ENCODE results near the gene EPS8L1.

The EPS8L1 gene

DNA sequence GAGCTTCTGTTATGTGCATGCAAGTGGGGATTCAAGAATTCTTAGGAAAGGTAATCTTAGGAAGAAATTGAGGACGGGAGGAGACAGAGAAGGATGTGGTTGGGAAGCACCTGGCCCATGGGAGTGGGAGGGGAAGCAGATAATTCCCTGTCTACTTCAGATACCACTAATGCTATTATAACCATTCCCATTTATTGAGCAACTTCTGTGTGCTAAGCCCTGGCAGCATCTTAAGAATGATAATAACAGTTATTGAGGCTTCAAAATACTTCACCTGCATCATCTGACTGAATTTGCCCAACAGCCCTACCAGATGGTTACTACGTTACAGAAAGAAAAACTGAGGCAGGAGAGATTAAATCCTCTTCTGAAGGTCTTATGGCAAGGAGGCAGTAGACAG lies 1.4 kb downstream of the EPS8L1 start:
- no peak for DNase-seq (ENCODE audit: low read depth)
- no peak overlapping the region for H3K4me3 ChIP-seq (ENCODE audit: low read depth, low read length)

DNA sequence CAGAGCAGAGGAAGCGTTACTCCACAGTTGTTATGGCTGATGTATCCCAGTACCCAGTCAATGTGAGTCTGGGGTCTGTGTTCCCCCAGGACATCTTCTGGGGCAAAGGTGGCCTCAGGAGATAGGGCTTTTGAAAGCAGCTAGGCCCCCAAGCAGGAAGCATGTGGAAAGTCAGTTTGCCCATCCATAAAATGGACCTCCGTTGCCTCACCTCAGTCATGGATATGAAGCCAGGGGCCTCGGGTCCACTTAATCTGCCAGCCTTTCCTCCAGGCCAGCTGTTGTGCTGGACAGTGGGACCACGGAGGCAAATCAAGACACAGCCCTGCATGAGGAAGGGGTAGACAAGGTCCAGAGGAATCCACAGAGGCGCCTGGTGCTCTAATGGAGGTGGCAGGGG lies 3.3 kb downstream of the EPS8L1 start:
- no peak overlapping the region for H3K4me3 ChIP-seq (ENCODE audit: low read depth, low read length)
- DNase-seq (ENCODE audit: low read depth) = no peak

- DNase-seq (ENCODE audit: low read depth) = no peak
- H3K4me3 ChIP-seq (ENCODE audit: low read depth, low read length) = peak overlapping the region; percentile 18
These were observed 3.9 kb downstream of the EPS8L1 start for GRCh38 chr19:55079400-55080038.

DNA sequence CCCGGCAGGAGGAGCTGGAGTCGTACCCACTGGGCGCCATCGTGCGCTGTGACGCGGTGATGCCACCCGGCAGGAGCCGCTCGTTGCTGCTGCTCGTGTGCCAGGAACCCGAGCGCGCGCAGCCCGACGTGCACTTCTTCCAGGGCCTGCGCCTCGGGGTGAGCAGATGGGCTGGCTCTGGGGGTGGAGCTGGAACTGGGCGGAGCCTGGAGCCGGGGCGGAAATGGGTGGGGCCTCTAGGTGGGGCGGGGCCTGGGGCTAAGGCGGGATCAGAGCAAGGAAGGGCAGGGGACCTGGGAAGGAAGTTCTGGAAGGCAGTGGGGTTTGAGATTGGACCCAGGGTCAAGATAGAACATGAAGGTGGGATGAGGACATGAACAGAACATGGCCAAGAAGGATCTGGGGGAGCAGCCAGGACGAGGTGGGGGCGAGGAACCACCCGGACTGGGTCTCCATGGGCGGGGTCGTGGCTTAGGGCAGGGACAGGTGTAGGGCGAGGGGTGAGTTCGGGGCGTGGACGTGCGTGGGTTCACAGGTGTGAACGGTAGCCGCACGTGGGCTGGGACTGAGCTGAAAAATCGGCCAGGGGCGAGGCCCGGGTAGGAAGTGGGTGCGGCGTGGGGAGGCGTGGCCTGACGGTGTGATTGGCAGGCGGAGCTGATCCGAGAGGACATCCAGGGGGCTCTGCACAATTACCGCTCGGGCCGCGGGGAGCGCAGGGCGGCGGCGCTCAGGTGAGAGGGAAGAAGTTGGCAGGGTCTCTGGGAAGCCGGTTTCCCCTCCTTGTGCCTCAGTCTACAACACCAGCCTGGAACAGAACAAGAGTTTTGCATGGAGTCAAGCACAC lies 4.7 kb downstream of the EPS8L1 start:
- DNase-seq (ENCODE audit: low read depth) = no peak
- peak overlapping the region; percentile 60 for H3K4me3 ChIP-seq (ENCODE audit: low read depth, low read length)

GRCh38 chr19:55080968-55081769 lies 5.5 kb downstream of the EPS8L1 start:
- H3K4me3 ChIP-seq (ENCODE audit: low read depth, low read length) = peak overlapping the region; percentile 60
- no peak for DNase-seq (ENCODE audit: low read depth)

DNA sequence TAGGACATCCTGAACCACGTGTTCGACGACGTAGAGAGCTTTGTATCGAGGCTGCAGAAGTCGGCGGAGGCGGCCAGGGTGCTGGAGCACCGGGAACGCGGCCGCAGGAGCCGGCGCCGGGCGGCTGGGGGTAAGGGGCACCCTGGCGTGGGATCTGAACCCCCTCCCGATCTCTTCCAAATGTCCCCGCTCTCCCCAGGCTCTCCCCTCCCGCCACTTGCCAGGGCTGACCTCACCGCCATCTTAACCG lies 6.0 kb downstream of the EPS8L1 start:
- peak overlapping the region; percentile 60 for H3K4me3 ChIP-seq (ENCODE audit: low read depth, low read length)
- DNase-seq (ENCODE audit: low read depth) = no peak

DNA sequence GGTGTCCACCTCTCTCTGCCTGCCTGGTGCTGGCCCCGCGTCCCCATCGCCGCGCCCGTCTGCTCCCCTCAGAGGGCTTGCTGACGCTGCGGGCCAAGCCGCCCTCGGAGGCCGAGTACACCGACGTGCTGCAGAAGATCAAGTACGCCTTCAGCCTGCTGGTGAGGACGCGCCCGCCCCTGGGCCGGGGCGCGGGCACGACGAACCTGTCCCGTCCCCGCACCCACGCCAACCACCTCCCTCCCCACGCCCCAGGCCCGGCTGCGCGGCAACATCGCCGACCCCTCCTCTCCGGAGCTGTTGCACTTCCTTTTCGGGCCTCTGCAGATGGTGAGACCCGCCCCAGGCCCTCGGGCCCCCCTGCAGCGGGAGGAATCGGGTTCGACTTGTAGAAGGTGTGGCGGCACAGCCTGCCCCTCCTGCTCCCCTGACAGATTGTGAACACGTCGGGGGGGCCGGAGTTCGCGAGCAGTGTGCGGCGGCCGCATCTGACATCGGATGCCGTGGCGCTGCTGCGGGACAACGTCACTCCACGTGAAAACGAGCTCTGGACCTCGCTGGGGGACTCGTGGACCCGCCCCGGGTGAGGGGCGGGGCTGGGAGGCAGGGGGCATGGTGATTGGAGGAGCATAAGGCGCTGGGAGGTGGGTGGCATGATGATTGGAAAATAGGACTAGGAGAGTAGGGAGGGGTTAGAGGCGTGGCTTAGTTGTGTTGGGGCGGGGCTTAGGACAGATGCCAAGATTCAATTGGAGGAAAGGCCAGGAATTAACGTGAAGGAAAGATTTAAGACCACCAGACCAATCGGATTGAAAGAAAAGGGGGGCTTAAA lies 6.6 kb downstream of the EPS8L1 start:
- peak overlapping the region; percentile 60 for H3K4me3 ChIP-seq (ENCODE audit: low read depth, low read length)
- no peak for DNase-seq (ENCODE audit: low read depth)

GRCh38 chr19:55083004-55083850 lies 7.6 kb downstream of the EPS8L1 start:
- no peak overlapping the region for H3K4me3 ChIP-seq (ENCODE audit: low read depth, low read length)
- DNase-seq (ENCODE audit: low read depth) = no peak

GRCh38 chr19:55084416-55084815 lies 8.7 kb downstream of the EPS8L1 start:
- H3K4me3 ChIP-seq (ENCODE audit: low read depth, low read length) = no peak overlapping the region
- DNase-seq (ENCODE audit: low read depth) = no peak

- H3K4me3 ChIP-seq (ENCODE audit: low read depth, low read length) = peak overlapping the region; percentile 58
- DNase-seq (ENCODE audit: low read depth) = no peak
These were observed 10.4 kb downstream of the EPS8L1 start for GRCh38 chr19:55085923-55086715.

DNA sequence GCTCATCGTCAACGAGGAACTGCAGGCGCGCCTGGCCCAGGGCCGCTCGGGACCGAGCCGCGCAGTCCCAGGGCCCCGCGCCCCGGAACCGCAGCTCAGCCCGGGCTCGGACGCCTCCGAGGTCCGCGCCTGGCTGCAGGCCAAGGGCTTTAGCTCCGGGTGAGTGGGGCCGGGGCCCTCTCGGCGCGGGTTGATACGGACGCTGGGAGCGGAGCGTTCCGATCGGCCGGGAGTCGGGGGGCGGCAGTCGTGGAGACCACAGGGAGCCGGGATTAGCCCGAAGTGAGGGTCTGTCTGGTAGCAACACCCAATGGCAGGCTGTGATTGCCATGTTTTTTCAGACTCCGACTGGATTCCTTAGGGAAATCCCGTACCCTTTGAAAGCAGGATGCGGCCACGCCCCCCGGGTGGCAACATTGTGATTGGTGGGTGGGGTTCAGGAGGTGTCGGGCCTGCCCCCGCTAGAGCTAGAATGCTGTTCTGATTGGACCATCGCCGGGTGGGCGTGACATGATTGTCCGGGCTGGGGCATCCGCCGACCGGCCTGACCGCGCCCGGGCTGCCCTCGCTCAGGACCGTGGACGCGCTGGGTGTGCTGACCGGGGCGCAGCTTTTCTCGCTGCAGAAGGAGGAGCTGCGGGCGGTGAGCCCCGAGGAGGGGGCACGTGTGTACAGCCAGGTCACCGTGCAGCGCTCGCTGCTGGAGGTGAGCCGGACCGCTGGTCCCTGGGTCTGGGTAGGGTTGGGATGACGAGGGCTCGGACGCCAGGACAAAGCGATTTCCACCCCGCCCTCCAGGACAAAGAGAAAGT lies 11.3 kb downstream of the EPS8L1 start:
- peak overlapping the region; percentile 58 for H3K4me3 ChIP-seq (ENCODE audit: low read depth, low read length)
- DNase-seq (ENCODE audit: low read depth) = peak; percentile 76

- H3K4me3 ChIP-seq (ENCODE audit: low read depth, low read length) = peak overlapping the region; percentile 58
These were observed 11.9 kb downstream of the EPS8L1 start for GRCh38 chr19:55087542-55087901.

DNA sequence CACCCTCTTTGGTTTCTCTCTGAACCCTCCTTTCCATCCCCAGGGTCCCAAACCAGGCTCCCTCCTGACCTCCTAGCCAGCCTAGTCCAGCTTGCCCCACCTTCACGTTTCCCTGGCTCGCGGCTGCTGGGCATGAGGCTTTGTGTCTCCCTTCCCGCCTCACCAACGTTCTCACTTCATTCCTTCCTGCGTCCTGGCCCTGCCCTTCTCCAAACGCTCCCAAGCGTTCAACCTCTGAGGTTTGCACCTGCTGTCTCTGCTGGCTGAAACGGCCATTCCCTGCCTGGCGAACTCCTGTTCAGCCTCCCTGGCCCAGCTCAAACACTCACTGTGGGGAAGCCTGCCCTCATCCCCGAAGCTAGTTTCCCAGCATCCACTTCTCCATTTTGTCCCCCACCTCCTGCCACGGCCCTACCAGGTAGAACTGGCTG lies 12.4 kb downstream of the EPS8L1 start:
- no peak for DNase-seq (ENCODE audit: low read depth)
- peak overlapping the region; percentile 58 for H3K4me3 ChIP-seq (ENCODE audit: low read depth, low read length)

More at GRCh38 chr19:55087542-55087901, 11.9 kb downstream of the EPS8L1 start:
- DNase-seq (ENCODE audit: low read depth) = no peak

GRCh38 chr19:55088543-55089341 lies 13.1 kb downstream of the EPS8L1 start:
- no peak for DNase-seq (ENCODE audit: low read depth)
- no peak overlapping the region for H3K4me3 ChIP-seq (ENCODE audit: low read depth, low read length)

DNA sequence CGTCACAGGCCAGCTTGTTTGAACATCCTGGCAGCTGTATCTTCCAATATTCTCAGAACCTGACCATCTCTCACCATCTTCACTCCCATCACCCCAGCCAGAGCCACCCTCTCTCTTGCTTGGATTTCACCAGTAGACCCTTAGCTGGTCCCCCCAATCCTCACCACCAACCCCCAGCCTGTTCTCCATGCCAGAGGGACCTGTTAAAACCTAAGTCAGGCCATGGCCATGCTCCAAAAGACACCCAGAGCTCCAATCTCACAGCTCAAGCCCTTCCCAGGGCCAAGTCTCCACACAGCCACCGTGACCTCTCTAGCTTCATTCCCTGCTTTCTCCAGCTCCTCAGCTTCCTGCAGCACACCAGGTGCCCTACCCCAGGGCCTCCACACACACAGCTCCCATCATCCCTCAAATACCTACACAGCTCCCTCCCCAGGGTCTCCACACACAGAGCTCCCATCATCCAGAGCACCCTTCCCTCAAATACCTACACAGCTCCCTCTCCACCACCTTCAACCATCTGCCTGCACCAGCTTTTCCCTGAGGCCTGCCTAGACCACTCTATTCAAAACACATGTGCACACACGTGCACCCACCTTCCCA lies 13.8 kb downstream of the EPS8L1 start:
- no peak for DNase-seq (ENCODE audit: low read depth)
- no peak overlapping the region for H3K4me3 ChIP-seq (ENCODE audit: low read depth, low read length)

- H3K4me3 ChIP-seq (ENCODE audit: low read depth, low read length) = no peak overlapping the region
- DNase-seq (ENCODE audit: low read depth) = no peak
These were observed 14.9 kb downstream of the EPS8L1 start for GRCh38 chr19:55090564-55090963.
